Brain microvascular endothelial cell (primary cell): ENCODE measurements around the gene CHERP.
"Not testable (repeated sequence)": the region's sequence is repeated elsewhere in the genome, so short reads cannot be mapped to it uniquely, and the experiment has no call there.

Source experiments
- DNase-seq: peaks from one replicate; pipeline ENCODE4 v3.0.0-alpha.2; 2020
- H3K27ac ChIP-seq: fragments of 250-450 bp; sonication (Bioruptor Pico); 2 replicates; pipeline ENCODE4 v1.5.1; 2020; ENCODE audit warnings: mild to moderate bottlenecking, moderate library complexity
- H3K27me3 ChIP-seq: fragments of 250-450 bp; sonication (Bioruptor Pico); replicated peaks from 2 replicates; pipeline ENCODE4 v1.5.1; 2020; ENCODE audit warnings: mild to moderate bottlenecking
- H3K36me3 ChIP-seq: fragments of 250-450 bp; sonication (Bioruptor Pico); replicated peaks from 2 replicates; pipeline ENCODE4 v1.5.1; 2020; ENCODE audit warnings: mild to moderate bottlenecking
- H3K4me3 ChIP-seq: 2 replicates; pipeline ENCODE4 v1.5.1; 2011; ENCODE audit warnings: low read depth, mild to moderate bottlenecking, control low read depth, low read length, moderate library complexity
- CTCF ChIP-seq: IDR thresholded peaks from 2 replicates; pipeline ENCODE4 v1.5.1; 2011; ENCODE audit warnings: low read depth, mild to moderate bottlenecking, moderate library complexity, low read length, control low read depth, inconsistent platforms; ENCODE audit errors: missing control alignments
- in situ Hi-C: cut with HindIII; loops from 2 replicates; pipeline ENCODE4 v1.10.0; 2017; ENCODE audit warnings: low sequenced_read_pairs, low pct_ligation_motif_present

Gene CHERP

GRCh38 chr19:16559780-16560276 lies 17.6 kb upstream of the CHERP start:
- Histone ChIP-seq H3K36me3 (peaks cover 74% of the 10 kb centered on the region), H3K27me3 (no peaks in the 10 kb centered on the region), H3K4me3 (no peak overlapping the region), H3K27ac (no peak overlapping the region)
- in situ Hi-C loops: no loop called here
- no peak for TF ChIP-seq CTCF
- DNase-seq: no peak

GRCh38 chr19:16554776-16555175 lies 12.5 kb upstream of the CHERP start:
- peaks cover 59% of the 10 kb centered on the region for H3K36me3 ChIP-seq
- no peak for TF ChIP-seq CTCF

GRCh38 chr19:16551902-16552301 lies 9.7 kb upstream of the CHERP start:
- H3K27me3 ChIP-seq, DNase-seq, in situ Hi-C loops, H3K4me3 ChIP-seq, H3K27ac ChIP-seq: not testable (repeated sequence)
- H3K36me3 ChIP-seq: peaks cover 41% of the 10 kb centered on the region

More at GRCh38 chr19:16554776-16555175, 12.5 kb upstream of the CHERP start:
- H3K4me3 ChIP-seq: no peak overlapping the region
- no peaks in the 10 kb centered on the region for H3K27me3 ChIP-seq
- no peak overlapping the region for H3K27ac ChIP-seq
- in situ Hi-C loops: no loop called here
- DNase-seq: no peak

- Histone ChIP-seq H3K36me3 (peaks cover 20% of the 10 kb centered on the region), H3K27ac (no peak overlapping the region), H3K27me3 (no peaks in the 10 kb centered on the region), H3K4me3 (no peak overlapping the region)
- in situ Hi-C loops: no loop called here
- TF ChIP-seq CTCF: no peak
- DNase-seq: no peak
These were observed 6.7 kb upstream of the CHERP start for GRCh38 chr19:16548956-16549355.

GRCh38 chr19:16544473-16545231 lies 2.4 kb upstream of the CHERP start:
- in situ Hi-C loops: no loop called here
- no peak for DNase-seq
- Histone ChIP-seq H3K27ac (no peak overlapping the region), H3K4me3 (no peak overlapping the region), H3K36me3 (peaks cover 7% of the 10 kb centered on the region), H3K27me3 (no peaks in the 10 kb centered on the region)
- TF ChIP-seq CTCF: no peak

GRCh38 chr19:16543734-16544133 lies 1.5 kb upstream of the CHERP start:
- in situ Hi-C loops, H3K27me3 ChIP-seq, H3K4me3 ChIP-seq, DNase-seq, H3K27ac ChIP-seq: not testable (repeated sequence)
- peaks cover 11% of the 10 kb centered on the region for H3K36me3 ChIP-seq

GRCh38 chr19:16542910-16543472 lies 754 bp upstream of the CHERP start:
- in situ Hi-C loops: no loop called here
- TF ChIP-seq CTCF: no peak
- DNase-seq: peak; percentile 11

More at GRCh38 chr19:16542910-16543472, 754 bp upstream of the CHERP start:
- peak overlapping the region; percentile 95 for H3K4me3 ChIP-seq
- peaks cover 18% of the 10 kb centered on the region for H3K36me3 ChIP-seq
- H3K27me3 ChIP-seq: no peaks in the 10 kb centered on the region
- H3K27ac ChIP-seq: peak overlapping the region; percentile 80
